ENCODE measurements around the gene CADPS2.
"Not testable (repeated sequence)": the region's sequence is repeated elsewhere in the genome, so short reads cannot be mapped to it uniquely, and the experiment has no call there.

The CADPS2 gene

DNA sequence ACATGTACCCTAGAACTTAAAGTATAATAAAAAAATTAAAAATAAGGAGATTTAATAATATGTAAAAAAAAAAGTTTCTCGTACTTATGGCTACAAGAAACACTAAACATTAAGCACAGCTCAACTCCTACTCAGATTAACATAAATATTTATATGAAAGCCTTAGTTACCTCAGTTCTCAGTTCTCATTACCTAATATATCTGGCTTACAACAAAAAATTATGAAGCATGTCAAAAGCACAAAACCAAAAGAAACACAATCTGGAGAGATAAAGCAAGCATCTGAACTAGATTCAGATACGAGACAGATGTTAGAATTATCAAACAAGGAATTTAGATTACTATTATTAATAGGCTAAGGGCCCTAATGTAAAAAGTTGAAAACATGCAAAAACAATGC is 227.4 kb downstream of the CADPS2 start:
- DNase-seq, result no peak

DNA sequence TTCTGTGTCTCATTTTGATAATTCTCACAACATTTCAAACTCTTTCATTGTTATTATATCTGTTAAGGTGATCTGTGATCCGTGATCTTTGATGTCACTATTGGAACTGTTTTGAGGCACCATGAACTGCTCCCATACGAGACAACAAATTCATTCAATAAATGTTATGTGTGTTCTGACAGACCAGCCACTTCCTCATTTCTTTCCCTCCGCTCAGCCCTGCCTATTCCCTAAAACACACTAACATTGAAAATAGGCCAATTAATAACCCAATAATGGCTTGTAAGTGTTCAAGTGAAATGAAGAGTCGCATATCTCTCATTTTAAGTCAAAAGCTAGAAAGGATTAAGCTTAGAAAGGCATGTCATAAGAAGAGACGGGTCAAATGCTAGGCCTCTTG is 232.6 kb downstream of the CADPS2 start:
- DNase-seq, result no peak

DNA sequence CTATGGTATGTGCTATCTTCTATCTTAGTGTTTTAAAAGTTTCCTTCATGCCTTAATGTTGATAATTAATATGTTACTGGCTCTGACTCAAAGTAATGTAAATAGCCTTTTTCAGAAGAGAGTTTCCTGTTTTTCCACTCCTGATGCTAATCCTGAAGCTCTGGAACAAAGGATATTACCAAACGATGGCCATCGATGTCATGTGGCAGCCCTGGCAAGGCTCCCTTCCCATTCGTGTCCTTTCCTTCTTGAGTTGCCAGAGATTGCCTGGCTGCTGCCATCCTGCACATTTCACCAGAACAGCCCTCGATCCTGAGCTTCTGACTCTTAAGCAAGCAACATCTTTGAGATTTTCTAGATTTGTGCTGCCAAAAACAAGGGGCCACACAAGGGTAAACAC is 233.4 kb downstream of the CADPS2 start:
- DNase-seq, result no peak

GRCh38 chr7:122651451-122651850 is 234.8 kb downstream of the CADPS2 start:
- no peak for DNase-seq

- DNase-seq, result no peak
These were observed 243.0 kb downstream of the CADPS2 start for GRCh38 chr7:122643250-122643649.

DNA sequence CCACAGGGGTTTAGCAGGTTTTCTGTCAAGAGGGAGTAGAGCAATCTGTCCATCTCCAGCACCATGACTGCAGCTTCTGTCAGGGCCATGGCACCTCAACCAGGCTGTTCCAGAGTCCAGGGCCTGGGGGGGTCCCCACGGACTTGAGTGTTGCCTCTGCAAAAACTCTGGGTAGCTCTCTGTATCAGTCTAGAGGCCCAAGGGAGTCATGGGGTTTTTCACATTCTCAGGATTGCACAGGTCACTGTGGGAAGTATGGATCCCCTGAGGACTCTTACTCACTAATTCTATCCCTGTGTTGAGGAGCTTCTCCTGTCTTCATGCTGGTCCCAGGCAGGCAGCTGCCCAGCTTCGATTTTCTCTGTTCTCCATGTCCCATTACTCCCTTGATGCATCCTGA is 247.8 kb downstream of the CADPS2 start:
- DNase-seq, result no peak

- no peak for DNase-seq
These were observed 248.5 kb downstream of the CADPS2 start for GRCh38 chr7:122637784-122638183.

- DNase-seq, result not testable (repeated sequence)
These were observed 250.8 kb downstream of the CADPS2 start for GRCh38 chr7:122635481-122635880.

GRCh38 chr7:122633472-122633871 is 252.8 kb downstream of the CADPS2 start:
- no peak for DNase-seq

- no peak for DNase-seq
These were observed 254.0 kb downstream of the CADPS2 start for GRCh38 chr7:122632238-122632637.

- DNase-seq, result no peak
These were observed 256.8 kb downstream of the CADPS2 start for GRCh38 chr7:122629412-122629953.

GRCh38 chr7:122628651-122629411 is 257.4 kb downstream of the CADPS2 start:
- no peak for DNase-seq

DNA sequence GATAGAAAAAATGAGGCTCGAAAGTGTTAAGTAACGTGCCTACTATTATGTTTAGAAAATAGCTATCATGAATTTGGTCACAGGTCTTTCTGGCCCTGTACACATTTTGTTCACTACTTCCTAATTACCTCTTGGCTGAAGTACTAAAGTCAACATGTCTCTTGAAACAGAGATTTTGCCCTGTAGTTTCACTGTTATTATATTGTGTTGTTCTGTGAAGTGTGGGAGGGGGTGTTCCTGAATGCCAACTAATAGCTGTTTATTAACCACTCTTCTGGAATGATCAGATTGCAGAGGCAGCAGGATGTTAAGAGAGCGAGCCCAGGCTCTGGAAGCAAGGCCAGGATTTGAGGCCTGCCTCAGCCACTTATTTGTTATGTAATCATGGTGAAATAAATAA is 259.5 kb downstream of the CADPS2 start:
- DNase-seq, result no peak

DNA sequence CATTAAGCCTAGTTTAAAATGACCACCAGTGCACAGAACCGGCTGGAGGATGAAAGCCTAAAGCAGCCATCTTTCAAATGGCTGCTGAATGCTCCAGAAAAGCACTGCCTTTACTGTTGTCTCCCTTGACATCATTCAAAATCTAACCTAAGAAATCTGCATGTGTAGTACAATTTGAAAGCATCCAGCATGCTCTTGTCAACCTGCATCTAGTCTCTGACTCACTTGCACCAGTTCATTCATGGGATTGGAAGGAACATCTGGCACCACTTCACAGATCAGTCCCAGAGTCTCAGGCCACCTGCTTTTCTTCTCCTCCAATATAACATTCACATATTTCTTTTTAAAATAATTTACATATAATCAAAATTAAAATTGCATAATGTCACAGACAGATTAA is 263.6 kb downstream of the CADPS2 start:
- no peak for DNase-seq

DNA sequence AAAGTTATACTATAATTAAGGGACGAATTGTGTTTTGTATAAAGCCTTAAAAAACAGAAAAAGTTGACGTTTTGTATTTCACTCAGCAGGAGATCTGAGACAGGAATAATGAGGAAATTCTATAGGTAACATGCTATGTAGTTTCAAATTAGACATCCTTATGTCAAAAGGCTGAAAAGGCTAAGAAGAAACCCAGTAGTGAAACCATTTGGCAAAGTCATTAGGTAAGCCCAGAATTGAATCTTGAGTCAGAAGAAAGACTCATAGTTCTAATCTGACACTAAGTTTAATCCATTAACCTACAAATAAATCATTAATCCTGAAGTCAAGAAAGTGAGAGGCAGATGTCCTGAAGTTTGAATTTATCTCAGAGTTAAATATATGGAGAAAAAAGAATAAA is 266.6 kb downstream of the CADPS2 start:
- DNase-seq, result no peak

- no peak for DNase-seq
These were observed 267.6 kb downstream of the CADPS2 start for GRCh38 chr7:122618585-122619189.

DNA sequence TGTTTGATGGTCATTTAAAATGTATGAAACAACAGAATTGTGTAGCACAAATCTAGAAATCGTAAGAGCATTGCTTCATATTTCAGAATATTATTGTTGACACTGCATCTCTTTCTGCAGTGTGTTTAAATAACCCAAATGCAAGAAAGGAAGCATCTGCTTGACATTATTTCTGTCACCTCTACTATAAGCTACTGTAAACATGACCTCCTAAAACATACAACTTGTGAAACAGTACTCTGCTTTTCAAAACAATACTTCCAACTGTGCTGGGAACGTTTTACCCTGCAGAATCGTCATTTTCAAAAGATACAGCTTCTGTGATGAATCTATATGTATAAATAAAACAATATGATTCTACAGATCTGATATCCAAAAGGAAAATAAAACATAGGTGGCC is 269.3 kb downstream of the CADPS2 start:
- DNase-seq, result no peak

- no peak for DNase-seq
These were observed 280.3 kb downstream of the CADPS2 start for GRCh38 chr7:122605929-122606328.

GRCh38 chr7:122604251-122604650 is 282.0 kb downstream of the CADPS2 start:
- no peak for DNase-seq

GRCh38 chr7:122602800-122603199 is 283.5 kb downstream of the CADPS2 start:
- DNase-seq, result no peak

- DNase-seq, result no peak
These were observed 285.6 kb downstream of the CADPS2 start for GRCh38 chr7:122600630-122601029.

- DNase-seq, result no peak
These were observed 286.2 kb downstream of the CADPS2 start for GRCh38 chr7:122600042-122600441.

GRCh38 chr7:122597277-122597676 is 289.0 kb downstream of the CADPS2 start:
- DNase-seq, result no peak

DNA sequence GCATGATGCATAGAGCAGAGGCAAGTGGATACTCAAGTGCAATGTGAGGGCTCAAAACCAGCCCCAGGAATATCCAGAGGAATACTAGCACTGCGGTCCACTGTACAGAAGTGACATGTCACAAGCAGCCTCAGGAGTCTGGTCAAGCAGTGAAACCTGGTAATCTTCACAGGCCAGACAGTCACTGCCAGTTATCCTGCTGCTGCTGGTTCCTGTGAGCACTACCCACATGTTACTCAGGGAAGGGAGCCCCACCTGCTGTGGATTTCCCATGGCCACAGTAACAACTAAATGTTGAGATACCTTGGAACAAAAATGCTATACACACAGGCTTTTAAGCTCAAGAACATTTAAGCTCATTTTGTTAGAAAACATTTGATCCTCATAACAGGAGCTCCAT is 290.4 kb downstream of the CADPS2 start:
- no peak for DNase-seq

GRCh38 chr7:122588621-122589020 is 297.6 kb downstream of the CADPS2 start:
- DNase-seq, result no peak

All from KG1 (cell line).